GM12892 (cell line): ENCODE data around the gene MDM4.

Experiments used
- POLR2A ChIP-seq: IDR thresholded peaks from 2 replicates; pipeline ENCODE4 v1.6.1; 2011; ENCODE audit warnings: low read depth, low read length, control low read depth
- POLR2AphosphoS5 ChIP-seq: IDR thresholded peaks from 2 replicates; pipeline ENCODE4 v1.6.1; 2011; ENCODE audit warnings: low read depth, low read length, control low read depth
- TAF1 ChIP-seq: IDR thresholded peaks from 2 replicates; pipeline ENCODE4 v1.6.1; 2011; ENCODE audit warnings: low read depth, mild to moderate bottlenecking, control low read depth, low read length, borderline replicate concordance

DNA sequence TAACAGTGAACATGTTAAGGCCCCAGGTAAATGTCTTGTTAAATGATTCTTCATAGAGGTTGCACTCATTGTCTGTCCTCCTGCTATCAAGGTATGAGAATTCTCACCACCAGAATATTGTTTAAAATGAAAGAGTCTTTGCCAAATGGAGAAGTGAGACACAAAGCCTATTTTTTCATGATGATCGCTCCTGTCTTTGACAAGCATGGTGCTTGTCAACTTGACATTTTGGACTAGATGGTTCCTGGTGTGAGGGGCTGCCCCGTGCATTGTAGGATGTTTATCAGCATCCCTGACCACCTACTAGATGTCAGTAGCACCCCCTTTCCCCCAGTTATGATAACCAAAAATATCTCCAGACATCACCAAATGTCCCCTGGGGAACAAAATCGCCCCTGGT, 65.6 kb downstream of the MDM4 start:
- TF ChIP-seq TAF1, result no peak
- TF ChIP-seq POLR2A, result no peak
- no peak for TF ChIP-seq POLR2AphosphoS5
